ENCODE data around the gene ACP5. TPM values are rescaled to one million over a fixed set of nuclear protein-coding genes. Genes with fewer than 3 reads are reported as not detected.

Gene ACP5
- total and polyA plus RNA-seq, 2 of the 4 experiments (the other 2 are of a cell fraction), result 0.54 to 1.2 TPM

- Histone ChIP-seq H3K27ac (ENCODE audit: insufficient read depth, low read length) (no peak overlapping the region), H3K4me3 (ENCODE audit: insufficient read depth, low read depth, low read length) (no peak overlapping the region), H4K5ac (ENCODE audit: low read depth, low read length) (no peak overlapping the region), H3K4me1 (ENCODE audit: control insufficient read depth, insufficient read depth, low read length) (peaks cover 4% of the 10 kb centered on the region), H3K4me2 (ENCODE audit: low read depth, low read length) (no peak overlapping the region), H4K8ac (ENCODE audit: low read depth in 2 of 2, low read length in 2 of 2) (no peak overlapping the region), H3K23ac (ENCODE audit: low read depth, low read length) (no peak overlapping the region), H3K9ac (ENCODE audit: low read depth, low read length) (no peak overlapping the region), H3K18ac (ENCODE audit: low read depth, low read length) (no peak overlapping the region), H3K56ac (ENCODE audit: extremely low read depth, insufficient read depth, low read length) (no peak overlapping the region), H3K14ac (replicated peaks; ENCODE audit: low read depth, low read length) (no peak overlapping the region), H2BK15ac (ENCODE audit: low read depth, low read length) (no peak overlapping the region), H3K9me3 (ENCODE audit: control insufficient read depth, insufficient read depth, low read length) (no peaks in the 10 kb centered on the region), H2BK5ac (ENCODE audit: low read depth, low read length, poor library complexity, severe bottlenecking) (no peak overlapping the region), H4K20me1 (ENCODE audit: insufficient read depth, low read length) (no peaks in the 10 kb centered on the region), H3K36me3 (ENCODE audit: control insufficient read depth, insufficient read depth, low read length) (no peaks in the 10 kb centered on the region), H4K91ac (ENCODE audit: insufficient read depth, low read depth, low read length) (no peak overlapping the region), H2AK5ac (ENCODE audit: low read depth, low read length) (no peak overlapping the region), H3K27me3 (ENCODE audit: control insufficient read depth, insufficient read depth, low read length) (peaks cover 3% of the 10 kb centered on the region; the same call in 1 of the 2 replicates), H2BK120ac (ENCODE audit: low read depth, low read length) (no peak overlapping the region), H3K9me1 (ENCODE audit: insufficient read depth, low read length) (no peaks in the 10 kb centered on the region; the same call in 1 of the 2 replicates), H3K4ac (ENCODE audit: low read depth, low read length) (no peak overlapping the region), H2AK9ac (replicated peaks; ENCODE audit: low read depth, low read length, poor library complexity) (no peak overlapping the region), H3K79me1 (ENCODE audit: low read depth in 1 of 2, low read length in 2 of 2) (no peaks in the 10 kb centered on the region), H2AFZ (replicated peaks; ENCODE audit: low read length, poor library complexity) (no peak overlapping the region), H2BK20ac (ENCODE audit: low read depth, low read length) (no peak overlapping the region)
- 81% methylated on average over 5 of the region's 9 CpGs; no CpG with 5 or more reads in 1 of the 2 experiments for WGBS, 2 experiments (ENCODE audit: extremely low coverage in 2 of 2, insufficient read length in 1 of 2)
- DNase-seq (no peak), ATAC-seq (ENCODE audit: low read depth) (no peak)
- ChIA-PET CTCF (no interaction called here), POLR2A (ENCODE audit: unreplicated experiment) (no interaction called here)
- in situ Hi-C loops (cut with MboI; ENCODE audit: low sequenced_read_pairs) (no loop called here), intact Hi-C loops (cut with micrococcal nuclease) (no loop called here), dilution Hi-C loops (cut with HindIII; ENCODE audit: low sequenced_read_pairs, unreplicated experiment) (no loop called here)
- BruUV-seq (replicated peaks), result no TSS peak
- TF ChIP-seq CTCF (conservative IDR thresholded peaks at IDR 0.05; ENCODE audit: low read depth, low read length) (no peak), USF2 (IDR thresholded peaks at IDR 0.05; ENCODE audit: low read depth, low read length) (no peak), RAD21 (IDR thresholded peaks at IDR 0.05; ENCODE audit: low read length) (no peak), MXI1 (IDR thresholded peaks at IDR 0.05; ENCODE audit: borderline replicate concordance, low read depth, low read length) (no peak), RFX5 (IDR thresholded peaks at IDR 0.05; ENCODE audit: low read depth, low read length) (no peak), BHLHE40 (IDR thresholded peaks at IDR 0.05; ENCODE audit: low read depth, low read length) (no peak), SMC3 (IDR thresholded peaks at IDR 0.05; ENCODE audit: low read depth, low read length) (no peak), CHD1 (IDR thresholded peaks at IDR 0.05; ENCODE audit: low read depth, low read length) (no peak), FOS (IDR thresholded peaks at IDR 0.05; ENCODE audit: low read depth, low read length) (no peak), RCOR1 (IDR thresholded peaks at IDR 0.05; ENCODE audit: insufficient replicate concordance, low read length) (no peak), MAZ (IDR thresholded peaks at IDR 0.05; ENCODE audit: borderline replicate concordance, low read depth, low read length) (no peak), NFE2L2 (IDR thresholded peaks at IDR 0.05; ENCODE audit: low read depth, low read length) (no peak)
These were observed 2.8 kb downstream of the ACP5 start for GRCh38 chr19:11574689-11575088.

Measured in IMR-90 (cell line).